AG04450 (cell line): ENCODE data around the gene OR6X1. TPM values are rescaled to one million over a fixed set of nuclear protein-coding genes. Genes with fewer than 3 reads are reported as not detected.
"Not testable (repeated sequence)": the region's sequence is repeated elsewhere in the genome, so short reads cannot be mapped to it uniquely, and the experiment has no call there.

Source experiments
- CTCF ChIA-PET: fragments of 300-600, 350-600 bp; formaldehyde crosslinking; extraction: SDS; loops from one replicate; lab custom pipeline; 2022; ENCODE audit warnings: antibody characterized with exemption, inconsistent platforms; lab: Charles Lee
- POLR2A ChIA-PET: fragments of 350-600 bp; formaldehyde crosslinking; extraction: SDS; loops from one replicate; lab custom pipeline; 2021; ENCODE audit warnings: antibody characterized with exemption, inconsistent platforms; lab: Yijun Ruan, JAX
- DNase-seq: peaks from one replicate; pipeline ENCODE4 v3.0.0-alpha.2; 2011; ENCODE audit warnings: low read depth, low spot score
- H3K27ac ChIP-seq: one replicate; pipeline ENCODE4 v1.5.1; 2012; ENCODE audit warnings: low read depth, low read length, control low read depth
- H3K27me3 ChIP-seq: one replicate; pipeline ENCODE4 v1.6.0; 2012; ENCODE audit warnings: low read length; ENCODE audit not compliant: control insufficient read depth, insufficient read depth
- H3K4me3 ChIP-seq: 2 replicates; pipeline ENCODE4 v1.5.1; 2011; ENCODE audit warnings: mild to moderate bottlenecking, low read depth, low read length, control low read depth
- H3K9me3 ChIP-seq: 2 replicates; pipeline ENCODE4 v1.5.1; 2012; ENCODE audit warnings: low read length; ENCODE audit not compliant: control insufficient read depth, insufficient read depth
- polyA plus RNA-seq: library from polyadenylated mRNA; depleted of rRNA; stranded (reverse); fragments of >200 nt; gene quantifications from 2 replicates; pipeline ENCODE4 v1.2.3, GENCODE V29; 2011
- TF ChIP-seq, protein P1 (sequence below): IDR thresholded peaks from 2 replicates; pipeline ENCODE4 v1.5.1; 2011; ENCODE audit warnings: low read depth, low read length, control low read depth, inconsistent platforms

Gene OR6X1
- polyA plus RNA-seq, 1 experiment, result not detected

DNA sequence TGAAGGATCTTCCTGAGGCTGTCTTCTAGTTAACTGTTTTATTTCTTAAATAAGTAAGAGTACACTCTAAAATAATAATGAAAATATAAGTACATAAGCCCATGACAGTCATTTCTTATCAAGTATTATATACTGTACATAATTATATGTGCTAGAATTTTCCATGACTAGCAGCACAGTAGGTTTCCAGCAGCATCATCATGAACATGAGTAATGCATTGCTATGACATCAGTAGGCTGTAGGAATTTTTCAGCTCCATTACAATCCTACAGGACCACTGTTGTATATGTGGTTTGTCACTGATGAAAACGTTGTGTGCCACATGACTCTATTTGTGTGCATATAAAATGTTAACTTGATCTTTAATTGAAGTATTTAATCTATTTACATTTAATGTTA, 34.9 kb downstream of the OR6X1 start:
- Histone ChIP-seq H3K27ac (no peak overlapping the region), H3K9me3 (no peaks in the 10 kb centered on the region), H3K4me3 (no peak overlapping the region), H3K27me3 (peaks cover 3% of the 10 kb centered on the region)
- ChIA-PET CTCF (interaction anchor here (0.5 to 2.5 kb wide), 5 partner anchors 8 to 611 kb away, joined by 3 to 28 read pairs (median 10); no protein-coding TSS in a partner anchor), POLR2A (no interaction called here)
- TF ChIP-seq, protein P1, sequence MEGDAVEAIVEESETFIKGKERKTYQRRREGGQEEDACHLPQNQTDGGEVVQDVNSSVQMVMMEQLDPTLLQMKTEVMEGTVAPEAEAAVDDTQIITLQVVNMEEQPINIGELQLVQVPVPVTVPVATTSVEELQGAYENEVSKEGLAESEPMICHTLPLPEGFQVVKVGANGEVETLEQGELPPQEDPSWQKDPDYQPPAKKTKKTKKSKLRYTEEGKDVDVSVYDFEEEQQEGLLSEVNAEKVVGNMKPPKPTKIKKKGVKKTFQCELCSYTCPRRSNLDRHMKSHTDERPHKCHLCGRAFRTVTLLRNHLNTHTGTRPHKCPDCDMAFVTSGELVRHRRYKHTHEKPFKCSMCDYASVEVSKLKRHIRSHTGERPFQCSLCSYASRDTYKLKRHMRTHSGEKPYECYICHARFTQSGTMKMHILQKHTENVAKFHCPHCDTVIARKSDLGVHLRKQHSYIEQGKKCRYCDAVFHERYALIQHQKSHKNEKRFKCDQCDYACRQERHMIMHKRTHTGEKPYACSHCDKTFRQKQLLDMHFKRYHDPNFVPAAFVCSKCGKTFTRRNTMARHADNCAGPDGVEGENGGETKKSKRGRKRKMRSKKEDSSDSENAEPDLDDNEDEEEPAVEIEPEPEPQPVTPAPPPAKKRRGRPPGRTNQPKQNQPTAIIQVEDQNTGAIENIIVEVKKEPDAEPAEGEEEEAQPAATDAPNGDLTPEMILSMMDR, result no peak
- no peak for DNase-seq

DNA sequence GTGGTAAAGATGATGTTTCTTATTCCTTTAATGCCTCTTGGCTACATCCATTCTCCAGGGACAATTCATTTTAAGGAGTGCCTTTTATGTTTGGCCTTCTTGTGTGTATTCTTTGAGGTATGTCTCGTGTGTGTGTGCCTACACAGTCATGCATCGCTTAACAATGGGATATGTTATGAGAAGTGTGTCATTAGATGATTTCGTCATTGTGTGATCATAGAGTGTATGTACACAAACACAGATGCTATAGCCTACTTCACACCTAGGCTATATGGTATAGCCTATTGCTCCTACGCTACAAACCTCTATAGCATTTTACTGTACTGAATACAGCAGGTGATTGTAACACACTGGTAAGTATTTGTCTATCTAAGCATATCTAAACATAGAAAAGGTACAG, 35.8 kb downstream of the OR6X1 start:
- ChIA-PET POLR2A (no interaction called here), CTCF (interaction anchor here (1.0 to 2.5 kb wide), 4 partner anchors 7 to 142 kb away, joined by 6 to 28 read pairs (median 18); no protein-coding TSS in a partner anchor)
- no peak for DNase-seq
- no peaks in the 10 kb centered on the region for H3K9me3 ChIP-seq
- no peak overlapping the region for H3K27ac ChIP-seq
- no peak overlapping the region for H3K4me3 ChIP-seq
- H3K27me3 ChIP-seq, result peaks cover 3% of the 10 kb centered on the region
- TF ChIP-seq, protein P1, result no peak

DNA sequence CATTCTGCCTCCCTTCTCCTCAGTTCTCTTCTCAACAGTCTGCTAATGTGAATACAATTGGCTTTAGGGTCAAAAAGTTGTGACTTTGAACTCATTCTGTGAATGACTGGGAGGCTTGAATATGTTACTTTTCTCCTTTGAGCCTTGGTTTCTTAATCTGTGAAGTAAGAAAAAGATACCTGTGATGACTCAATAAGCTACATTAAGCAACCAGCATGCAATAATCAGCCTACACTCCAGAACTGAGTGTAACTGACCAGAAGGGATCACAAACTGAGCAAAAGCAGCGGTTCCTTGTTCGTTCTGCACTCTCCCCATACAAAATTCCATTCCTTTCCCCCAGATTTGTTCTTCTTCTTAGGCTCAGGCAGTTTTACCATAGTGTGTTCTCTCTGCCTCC, 36.3 kb downstream of the OR6X1 start:
- Histone ChIP-seq H3K9me3 (no peaks in the 10 kb centered on the region), H3K27ac (no peak overlapping the region), H3K27me3 (peaks cover 3% of the 10 kb centered on the region), H3K4me3 (no peak overlapping the region)
- POLR2A ChIA-PET, result no interaction called here
- CTCF ChIA-PET, result interaction anchor here (0.8 kb wide), 1 partner anchor 11 kb away, joined by 3 read pairs; no protein-coding TSS in a partner anchor
- DNase-seq, result no peak
- TF ChIP-seq, protein P1, result no peak

DNA sequence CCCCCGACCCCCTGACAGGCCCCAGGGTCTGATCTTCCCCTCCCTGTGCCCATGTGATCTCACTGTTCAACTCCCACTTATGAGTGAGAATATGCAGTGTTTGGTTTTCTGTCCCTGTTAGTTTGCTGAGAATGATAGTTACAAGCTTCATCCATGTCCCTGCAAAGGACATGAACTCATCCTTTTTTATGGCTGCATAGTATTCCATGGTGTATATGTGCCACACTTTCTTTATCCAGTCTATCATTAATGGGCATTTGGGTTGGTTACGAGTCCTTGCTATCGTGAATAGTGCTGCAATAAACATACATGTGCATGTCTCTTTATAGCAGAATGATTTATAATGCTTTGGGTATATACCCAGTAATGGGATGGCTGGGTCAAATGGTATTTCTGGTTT, 41.7 kb downstream of the OR6X1 start:
- CTCF ChIA-PET, result interaction anchor here (0.8 to 11.4 kb wide), 5 partner anchors 7 to 131 kb away, joined by 3 to 220 read pairs (median 26); partner anchors contain the start of gene SCN3B
- H3K4me3 ChIP-seq, H3K9me3 ChIP-seq, POLR2A ChIA-PET, DNase-seq, H3K27me3 ChIP-seq, H3K27ac ChIP-seq: not testable (repeated sequence)

DNA sequence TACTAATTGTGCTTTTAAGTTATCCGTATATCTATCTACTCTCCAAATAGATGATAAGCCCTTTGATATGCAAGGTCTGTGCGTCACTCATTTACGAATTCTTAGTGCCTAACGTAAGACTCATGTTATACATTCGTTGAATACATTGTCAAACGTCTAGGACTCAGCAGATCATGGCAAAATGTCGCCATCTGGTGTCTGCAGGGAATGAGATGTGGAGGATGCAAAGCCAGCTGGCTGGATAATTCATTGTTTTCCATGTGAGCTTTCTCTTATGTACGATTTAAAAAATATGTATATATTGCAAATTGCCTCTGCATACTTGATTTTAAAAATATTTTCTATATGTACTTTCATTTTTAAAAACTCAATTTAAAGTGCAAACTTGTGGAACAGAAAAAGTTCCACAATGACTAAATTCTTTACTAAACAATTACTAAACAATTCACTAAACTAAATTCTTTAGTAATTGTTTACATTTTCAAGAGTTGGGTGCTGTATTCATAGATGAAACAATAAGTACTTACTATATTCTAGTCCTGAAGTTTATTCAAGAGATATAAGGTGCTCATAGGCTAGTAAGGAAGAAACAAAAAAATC, 46.6 kb downstream of the OR6X1 start:
- ChIA-PET POLR2A (no interaction called here), CTCF (interaction anchor here (0.6 to 11.4 kb wide), 44 partner anchors 9 to 1107 kb away, joined by 3 to 220 read pairs (median 5); partner anchors contain the start of gene SCN3B)
- Histone ChIP-seq H3K27me3 (peaks cover 8% of the 10 kb centered on the region), H3K4me3 (no peak overlapping the region), H3K27ac (no peak overlapping the region), H3K9me3 (no peaks in the 10 kb centered on the region)
- TF ChIP-seq, protein P1, result peak; percentile 82
- DNase-seq, result peak; percentile 39
